Measurements from ENCODE around the gene LASP1.

The LASP1 gene

GRCh38 chr17:38852771-38853291 lies 17.0 kb upstream of the LASP1 start:
- no peak for TF ChIP-seq GLIS3 (CRISPR knock-in tag; IDR thresholded peaks at IDR 0.05)
- no peak for TF ChIP-seq ESRRG (CRISPR knock-in tag; IDR thresholded peaks at IDR 0.05)
- TF ChIP-seq, protein P1, sequence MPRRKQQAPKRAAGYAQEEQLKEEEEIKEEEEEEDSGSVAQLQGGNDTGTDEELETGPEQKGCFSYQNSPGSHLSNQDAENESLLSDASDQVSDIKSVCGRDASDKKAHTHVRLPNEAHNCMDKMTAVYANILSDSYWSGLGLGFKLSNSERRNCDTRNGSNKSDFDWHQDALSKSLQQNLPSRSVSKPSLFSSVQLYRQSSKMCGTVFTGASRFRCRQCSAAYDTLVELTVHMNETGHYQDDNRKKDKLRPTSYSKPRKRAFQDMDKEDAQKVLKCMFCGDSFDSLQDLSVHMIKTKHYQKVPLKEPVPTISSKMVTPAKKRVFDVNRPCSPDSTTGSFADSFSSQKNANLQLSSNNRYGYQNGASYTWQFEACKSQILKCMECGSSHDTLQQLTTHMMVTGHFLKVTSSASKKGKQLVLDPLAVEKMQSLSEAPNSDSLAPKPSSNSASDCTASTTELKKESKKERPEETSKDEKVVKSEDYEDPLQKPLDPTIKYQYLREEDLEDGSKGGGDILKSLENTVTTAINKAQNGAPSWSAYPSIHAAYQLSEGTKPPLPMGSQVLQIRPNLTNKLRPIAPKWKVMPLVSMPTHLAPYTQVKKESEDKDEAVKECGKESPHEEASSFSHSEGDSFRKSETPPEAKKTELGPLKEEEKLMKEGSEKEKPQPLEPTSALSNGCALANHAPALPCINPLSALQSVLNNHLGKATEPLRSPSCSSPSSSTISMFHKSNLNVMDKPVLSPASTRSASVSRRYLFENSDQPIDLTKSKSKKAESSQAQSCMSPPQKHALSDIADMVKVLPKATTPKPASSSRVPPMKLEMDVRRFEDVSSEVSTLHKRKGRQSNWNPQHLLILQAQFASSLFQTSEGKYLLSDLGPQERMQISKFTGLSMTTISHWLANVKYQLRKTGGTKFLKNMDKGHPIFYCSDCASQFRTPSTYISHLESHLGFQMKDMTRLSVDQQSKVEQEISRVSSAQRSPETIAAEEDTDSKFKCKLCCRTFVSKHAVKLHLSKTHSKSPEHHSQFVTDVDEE (CRISPR knock-in tag; IDR thresholded peaks at IDR 0.05) = no peak
- no peak for TF ChIP-seq SNAI2 (CRISPR knock-in tag; IDR thresholded peaks at IDR 0.05)
- TF ChIP-seq ZFP3 (CRISPR knock-in tag; IDR thresholded peaks at IDR 0.05) = no peak
- TF ChIP-seq RARB (CRISPR knock-in tag; IDR thresholded peaks at IDR 0.05) = no peak
- no peak for TF ChIP-seq ISL1 (CRISPR knock-in tag; IDR thresholded peaks at IDR 0.05)
- no peak for TF ChIP-seq CREB5 (CRISPR knock-in tag; IDR thresholded peaks at IDR 0.05; ENCODE audit: low read depth)
- no peak for TF ChIP-seq CSRNP3 (CRISPR knock-in tag; IDR thresholded peaks at IDR 0.05)
- no peak for TF ChIP-seq ZNF70 (CRISPR knock-in tag; IDR thresholded peaks at IDR 0.05)
- TF ChIP-seq ZC3H10 (CRISPR knock-in tag; IDR thresholded peaks at IDR 0.05) = no peak
- TF ChIP-seq ZNF565 (CRISPR knock-in tag; conservative IDR thresholded peaks at IDR 0.05; ENCODE audit: low read depth) = no peak
- no peak for TF ChIP-seq BACH2 (CRISPR knock-in tag; IDR thresholded peaks at IDR 0.05; ENCODE audit: borderline replicate concordance)
- TF ChIP-seq TCF4 (CRISPR knock-in tag; IDR thresholded peaks at IDR 0.05; ENCODE audit: borderline replicate concordance) = no peak
- TF ChIP-seq PPARA (CRISPR knock-in tag; IDR thresholded peaks at IDR 0.05; ENCODE audit: borderline replicate concordance) = no peak
- TF ChIP-seq OSR1 (CRISPR knock-in tag; IDR thresholded peaks at IDR 0.05) = no peak
- TF ChIP-seq CSDC2 (CRISPR knock-in tag; IDR thresholded peaks at IDR 0.05) = no peak
- TF ChIP-seq ARNTL (CRISPR knock-in tag; IDR thresholded peaks at IDR 0.05; ENCODE audit: borderline replicate concordance, low read depth) = no peak
- no peak for TF ChIP-seq ZNF8 (CRISPR knock-in tag; IDR thresholded peaks at IDR 0.05)
- no peak for TF ChIP-seq POU6F1 (CRISPR knock-in tag; IDR thresholded peaks at IDR 0.05; ENCODE audit: borderline replicate concordance, low read depth)

GRCh38 chr17:38853292-38854219 lies 16.3 kb upstream of the LASP1 start, which contains the start of gene RPL23:
RPL23 (minus strand) TSS chr17:38853721; CDS start chr17:38853710, 11 bp downstream.
- TF ChIP-seq CREB5 (CRISPR knock-in tag; IDR thresholded peaks at IDR 0.05; ENCODE audit: low read depth) (0 out of 2 replicates have a peak, but pooled peaks have one; percentile 19), CSRNP3 (CRISPR knock-in tag; IDR thresholded peaks at IDR 0.05) (peak; percentile 80; the same call in 1 of the 2 replicates), ZFP30 (CRISPR knock-in tag; IDR thresholded peaks at IDR 0.05) (no peak), POU6F1 (CRISPR knock-in tag; IDR thresholded peaks at IDR 0.05; ENCODE audit: borderline replicate concordance, low read depth) (no peak), ZNF70 (CRISPR knock-in tag; IDR thresholded peaks at IDR 0.05) (no peak), RARB (CRISPR knock-in tag; IDR thresholded peaks at IDR 0.05) (no peak), TOX (CRISPR knock-in tag; IDR thresholded peaks at IDR 0.05; ENCODE audit: borderline replicate concordance) (0 out of 2 replicates have a peak, but pooled peaks have one; percentile 14), OSR1 (CRISPR knock-in tag; IDR thresholded peaks at IDR 0.05) (no peak), ESRRG (CRISPR knock-in tag; IDR thresholded peaks at IDR 0.05) (no peak), PATZ1 (CRISPR knock-in tag; IDR thresholded peaks at IDR 0.05; ENCODE audit: borderline replicate concordance) (peak; percentile 69; the same call in 1 of the 2 replicates), ZFP3 (CRISPR knock-in tag; IDR thresholded peaks at IDR 0.05) (no peak), PPARA (CRISPR knock-in tag; IDR thresholded peaks at IDR 0.05; ENCODE audit: borderline replicate concordance) (no peak)
- peak; percentile 90 for ATAC-seq

More at GRCh38 chr17:38852771-38853291, 17.0 kb upstream of the LASP1 start:
- peak; percentile 6; the same call in 1 of the 3 replicates for ATAC-seq

Measured in SK-N-SH treated with all-trans-retinoic acid at 6 μM for 48 hours (cell line).